ENCODE measurements around the gene USB1. TPM values are rescaled to one million over a fixed set of nuclear protein-coding genes. Genes with fewer than 3 reads are reported as not detected.

The USB1 gene
- total RNA-seq, 1 experiment from 2014 or later, result 66.0 TPM

DNA sequence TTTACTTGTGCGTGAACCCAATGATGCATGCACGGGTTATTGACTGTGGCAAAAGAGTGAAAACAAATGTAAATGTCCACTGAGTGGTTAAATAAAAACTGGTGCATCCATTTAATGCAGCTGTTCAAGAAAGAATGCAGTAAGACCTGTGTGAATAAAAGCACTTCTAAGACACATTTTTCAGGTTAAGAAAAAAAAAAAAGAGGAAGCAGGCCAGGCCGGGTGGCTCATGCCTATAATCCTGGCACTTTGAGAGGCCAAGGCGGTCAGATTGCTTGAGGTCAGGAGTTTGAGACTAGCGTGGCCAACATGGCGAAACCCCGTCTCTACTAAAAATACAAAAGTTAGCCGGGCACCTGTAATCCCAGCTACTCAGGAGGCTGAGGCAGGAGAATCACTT, 42.1 kb upstream of the USB1 start:
- BruUV-seq (replicated peaks), result no TSS peak
- TF ChIP-seq, protein P1, sequence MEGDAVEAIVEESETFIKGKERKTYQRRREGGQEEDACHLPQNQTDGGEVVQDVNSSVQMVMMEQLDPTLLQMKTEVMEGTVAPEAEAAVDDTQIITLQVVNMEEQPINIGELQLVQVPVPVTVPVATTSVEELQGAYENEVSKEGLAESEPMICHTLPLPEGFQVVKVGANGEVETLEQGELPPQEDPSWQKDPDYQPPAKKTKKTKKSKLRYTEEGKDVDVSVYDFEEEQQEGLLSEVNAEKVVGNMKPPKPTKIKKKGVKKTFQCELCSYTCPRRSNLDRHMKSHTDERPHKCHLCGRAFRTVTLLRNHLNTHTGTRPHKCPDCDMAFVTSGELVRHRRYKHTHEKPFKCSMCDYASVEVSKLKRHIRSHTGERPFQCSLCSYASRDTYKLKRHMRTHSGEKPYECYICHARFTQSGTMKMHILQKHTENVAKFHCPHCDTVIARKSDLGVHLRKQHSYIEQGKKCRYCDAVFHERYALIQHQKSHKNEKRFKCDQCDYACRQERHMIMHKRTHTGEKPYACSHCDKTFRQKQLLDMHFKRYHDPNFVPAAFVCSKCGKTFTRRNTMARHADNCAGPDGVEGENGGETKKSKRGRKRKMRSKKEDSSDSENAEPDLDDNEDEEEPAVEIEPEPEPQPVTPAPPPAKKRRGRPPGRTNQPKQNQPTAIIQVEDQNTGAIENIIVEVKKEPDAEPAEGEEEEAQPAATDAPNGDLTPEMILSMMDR (conservative IDR thresholded peaks at IDR 0.05), result no peak
- TF ChIP-seq EZH2 (IDR thresholded peaks at IDR 0.05; ENCODE audit: low read depth), result no peak
- Histone ChIP-seq H2AFZ (no peak overlapping the region), H3K9me2 (ENCODE audit: insufficient read depth) (no peaks in the 10 kb centered on the region), H3K79me2 (ENCODE audit: low read depth) (no peaks in the 10 kb centered on the region), H3F3A (ENCODE audit: insufficient read depth, low read depth) (peaks cover 10% of the 10 kb centered on the region; the same call in 1 of the 2 replicates), H3K27me3 (ENCODE audit: insufficient read depth, low read depth) (no peaks in the 10 kb centered on the region), H3K4me3 (no peak overlapping the region), H3K4me2 (peak overlapping the region; percentile 23), H3K36me3 (ENCODE audit: low read depth) (no peaks in the 10 kb centered on the region), H3K27ac (no peak overlapping the region), H3K9me3 (ENCODE audit: insufficient read depth, low read depth) (no peaks in the 10 kb centered on the region), H4K20me1 (ENCODE audit: insufficient read depth) (no peaks in the 10 kb centered on the region), H3K4me1 (replicated peaks; ENCODE audit: insufficient read depth) (peaks cover 29% of the 10 kb centered on the region)
- intact Hi-C loops (cut with micrococcal nuclease; ENCODE audit: unreplicated experiment), result loop anchor here (2.0 kb wide), 1 partner anchor 34 kb away; no protein-coding TSS in a partner anchor
- ChIA-PET POLR2A (ENCODE audit: unreplicated experiment) (interaction anchor here (0.6 to 0.7 kb wide), 2 partner anchors 29 to 565 kb away, joined by 3 read pairs; no protein-coding TSS in a partner anchor), CTCF (interaction anchor here (0.6 kb wide), 1 partner anchor 27 kb away, joined by 3 read pairs; no protein-coding TSS in a partner anchor)
- peak; percentile 38 to 71 for DNase-seq

DNA sequence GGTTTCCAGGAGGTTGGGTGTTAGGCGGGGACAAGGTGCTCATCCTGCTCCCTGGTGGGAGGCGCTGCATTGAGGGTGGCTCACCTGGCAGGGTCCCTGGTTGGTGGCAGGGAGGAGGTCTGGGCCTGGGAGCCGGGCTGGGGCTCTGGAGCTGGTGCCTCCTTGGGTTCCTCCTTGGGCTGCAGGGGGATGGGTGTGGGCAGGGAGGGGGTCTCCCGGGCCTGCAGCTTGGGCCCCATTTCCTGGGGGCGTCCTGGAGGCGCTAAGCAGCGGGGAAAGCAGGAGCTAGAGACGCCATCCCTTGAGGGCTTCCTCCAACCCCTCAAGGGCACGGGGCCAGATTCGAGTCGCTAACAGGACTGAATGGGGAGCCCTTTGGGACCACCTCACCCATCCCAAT, 41.4 kb upstream of the USB1 start:
- no TSS peak for BruUV-seq (replicated peaks)
- Histone ChIP-seq H3K79me2 (ENCODE audit: low read depth) (no peaks in the 10 kb centered on the region), H3K4me1 (replicated peaks; ENCODE audit: insufficient read depth) (peaks cover 29% of the 10 kb centered on the region), H3F3A (ENCODE audit: insufficient read depth, low read depth) (peaks cover 13% of the 10 kb centered on the region; the same call in 1 of the 2 replicates), H4K20me1 (ENCODE audit: insufficient read depth) (no peaks in the 10 kb centered on the region), H3K4me3 (no peak overlapping the region), H3K36me3 (ENCODE audit: low read depth) (no peaks in the 10 kb centered on the region), H3K27ac (no peak overlapping the region), H3K27me3 (ENCODE audit: insufficient read depth, low read depth) (no peaks in the 10 kb centered on the region), H2AFZ (no peak overlapping the region), H3K9me3 (ENCODE audit: insufficient read depth, low read depth) (no peaks in the 10 kb centered on the region), H3K9me2 (ENCODE audit: insufficient read depth) (no peaks in the 10 kb centered on the region), H3K4me2 (peak overlapping the region; percentile 23)
- no peak for DNase-seq
- TF ChIP-seq, protein P1 (conservative IDR thresholded peaks at IDR 0.05), result no peak
- TF ChIP-seq EZH2 (IDR thresholded peaks at IDR 0.05; ENCODE audit: low read depth), result no peak
- ChIA-PET CTCF (no interaction called here), POLR2A (ENCODE audit: unreplicated experiment) (no interaction called here)
- intact Hi-C loops (cut with micrococcal nuclease; ENCODE audit: unreplicated experiment), result loop anchor here (2.0 kb wide), 1 partner anchor 33 kb away; no protein-coding TSS in a partner anchor

DNA sequence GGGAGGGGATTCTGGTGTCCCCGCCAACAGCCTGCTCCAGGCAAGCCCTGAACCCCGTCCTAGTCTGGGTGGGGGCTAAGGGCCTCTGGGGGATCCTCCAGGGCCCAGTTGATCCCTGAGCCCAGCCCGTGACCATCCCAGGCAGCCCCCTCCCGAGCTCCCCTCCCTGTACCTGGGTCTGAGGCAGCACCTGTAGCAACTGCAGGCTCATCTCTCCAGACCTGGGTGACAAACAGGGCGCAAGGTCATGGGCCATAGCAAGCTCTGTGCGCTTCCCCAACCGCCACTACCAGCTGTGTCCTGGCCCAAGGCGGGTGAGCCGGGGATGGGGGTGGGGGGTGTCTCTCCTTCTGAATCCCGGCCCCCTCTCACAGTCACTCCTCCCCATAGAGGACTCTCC, 40.9 kb upstream of the USB1 start:
- H3K79me2 ChIP-seq (ENCODE audit: low read depth), result no peaks in the 10 kb centered on the region
- peaks cover 29% of the 10 kb centered on the region for H3K4me1 ChIP-seq (replicated peaks; ENCODE audit: insufficient read depth)
- TF ChIP-seq, protein P1 (conservative IDR thresholded peaks at IDR 0.05), result no peak
- no peak for TF ChIP-seq EZH2 (IDR thresholded peaks at IDR 0.05; ENCODE audit: low read depth)
- intact Hi-C loops (cut with micrococcal nuclease; ENCODE audit: unreplicated experiment), result no loop called here
- no peak for DNase-seq
- CTCF ChIA-PET, result no interaction called here
- H2AFZ ChIP-seq, result no peak overlapping the region
- H3K9me3 ChIP-seq (ENCODE audit: insufficient read depth, low read depth), result no peaks in the 10 kb centered on the region
- no peaks in the 10 kb centered on the region for H3K36me3 ChIP-seq (ENCODE audit: low read depth)
- H3F3A ChIP-seq (ENCODE audit: insufficient read depth, low read depth), result peaks cover 18% of the 10 kb centered on the region; the same call in 1 of the 2 replicates
- H3K4me3 ChIP-seq, result no peak overlapping the region
- H3K27ac ChIP-seq, result no peak overlapping the region
- no peaks in the 10 kb centered on the region for H3K27me3 ChIP-seq (ENCODE audit: insufficient read depth, low read depth)
- no peak overlapping the region for H3K4me2 ChIP-seq
- POLR2A ChIA-PET (ENCODE audit: unreplicated experiment), result no interaction called here
- BruUV-seq (replicated peaks), result no TSS peak
- no peaks in the 10 kb centered on the region for H3K9me2 ChIP-seq (ENCODE audit: insufficient read depth)
- H4K20me1 ChIP-seq (ENCODE audit: insufficient read depth), result no peaks in the 10 kb centered on the region
